Measurements from ENCODE around the gene SF3B1. TPM values are rescaled to one million over a fixed set of nuclear protein-coding genes. Genes with fewer than 3 reads are reported as not detected.

The SF3B1 gene
- total RNA-seq, 1 donor = 247 TPM

GRCh38 chr2:197419438-197419837, 15.4 kb downstream of the SF3B1 start:
- no peak overlapping the region for H3K4me3 ChIP-seq (ENCODE audit: low read depth, low read length)
- no peak for DNase-seq (ENCODE audit: low read depth)
- TF ChIP-seq CTCF (IDR thresholded peaks at IDR 0.05; ENCODE audit: insufficient read depth, low read depth, low read length) = no peak

GRCh38 chr2:197416268-197416667, 18.6 kb downstream of the SF3B1 start:
- H3K4me3 ChIP-seq (ENCODE audit: low read depth, low read length) = no peak overlapping the region
- DNase-seq (ENCODE audit: low read depth) = no peak
- TF ChIP-seq CTCF (IDR thresholded peaks at IDR 0.05; ENCODE audit: insufficient read depth, low read depth, low read length) = no peak

DNA sequence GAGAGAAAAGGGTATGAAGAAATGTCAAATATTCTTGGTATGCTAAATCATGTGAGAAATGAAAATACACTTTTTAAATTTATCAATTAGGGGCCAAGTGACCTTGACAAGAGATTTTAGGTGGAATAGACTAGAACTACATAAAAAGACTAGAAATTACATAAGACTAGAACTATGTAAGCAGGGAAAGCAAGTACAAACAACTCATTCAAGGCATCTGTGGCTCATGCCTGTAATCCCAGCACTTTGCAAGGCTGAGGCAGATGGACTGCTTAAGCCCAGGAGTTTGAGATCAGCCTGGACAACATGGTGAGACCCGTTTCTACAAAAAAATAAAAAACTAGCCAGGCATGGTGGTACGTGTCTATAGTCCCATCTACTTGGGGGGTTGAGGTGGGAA, 20.3 kb downstream of the SF3B1 start:
- no peak overlapping the region for H3K4me3 ChIP-seq (ENCODE audit: low read depth, low read length)
- no peak for DNase-seq (ENCODE audit: low read depth)
- TF ChIP-seq CTCF (IDR thresholded peaks at IDR 0.05; ENCODE audit: insufficient read depth, low read depth, low read length) = no peak

DNA sequence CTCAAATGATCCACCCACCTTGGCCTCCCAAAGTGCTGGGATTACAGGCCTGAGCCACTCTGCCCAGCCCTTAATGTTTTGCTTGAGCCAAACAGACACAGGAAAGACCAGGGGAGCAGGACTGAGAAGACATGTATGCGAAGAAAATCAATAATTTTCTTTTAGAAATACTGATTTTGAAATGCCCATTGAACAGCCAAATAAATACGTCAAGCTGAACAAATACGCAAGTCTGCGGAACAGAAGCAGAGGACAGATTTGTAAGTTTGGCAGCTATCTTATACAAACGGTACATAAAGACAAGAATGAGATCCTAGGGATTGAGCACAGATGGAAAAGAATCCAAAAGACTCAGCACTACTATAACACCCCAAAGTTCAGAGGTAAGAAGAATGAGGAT, 20.8 kb downstream of the SF3B1 start:
- no peak for TF ChIP-seq CTCF (IDR thresholded peaks at IDR 0.05; ENCODE audit: insufficient read depth, low read depth, low read length)
- H3K4me3 ChIP-seq (ENCODE audit: low read depth, low read length) = no peak overlapping the region
- DNase-seq (ENCODE audit: low read depth) = no peak

DNA sequence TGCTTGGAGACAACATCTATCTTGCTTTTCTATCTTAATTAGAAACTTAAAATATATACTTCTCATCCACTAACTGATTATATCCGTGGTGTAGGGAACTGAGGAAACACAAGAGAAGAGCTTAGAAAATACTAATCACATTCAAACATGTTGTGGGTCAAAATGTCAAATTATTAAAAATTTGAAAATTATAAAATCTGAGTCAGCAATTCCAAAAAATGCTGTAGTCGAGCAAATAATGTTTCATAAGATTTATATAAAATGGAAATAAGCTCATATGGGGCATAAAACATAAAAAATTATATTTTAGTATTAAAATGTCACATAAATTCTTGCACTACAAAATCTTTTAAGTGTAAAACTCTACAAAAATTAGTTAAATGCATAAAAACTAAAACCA, 29.2 kb downstream of the SF3B1 start:
- H3K4me3 ChIP-seq (ENCODE audit: low read depth, low read length) = no peak overlapping the region
- TF ChIP-seq CTCF (IDR thresholded peaks at IDR 0.05; ENCODE audit: insufficient read depth, low read depth, low read length) = no peak
- no peak for DNase-seq (ENCODE audit: low read depth)

GRCh38 chr2:197399887-197400540, 34.8 kb downstream of the SF3B1 start:
- H3K4me3 ChIP-seq (ENCODE audit: low read depth, low read length) = no peak overlapping the region
- no peak for DNase-seq (ENCODE audit: low read depth)
- no peak for TF ChIP-seq CTCF (IDR thresholded peaks at IDR 0.05; ENCODE audit: insufficient read depth, low read depth, low read length)

DNA sequence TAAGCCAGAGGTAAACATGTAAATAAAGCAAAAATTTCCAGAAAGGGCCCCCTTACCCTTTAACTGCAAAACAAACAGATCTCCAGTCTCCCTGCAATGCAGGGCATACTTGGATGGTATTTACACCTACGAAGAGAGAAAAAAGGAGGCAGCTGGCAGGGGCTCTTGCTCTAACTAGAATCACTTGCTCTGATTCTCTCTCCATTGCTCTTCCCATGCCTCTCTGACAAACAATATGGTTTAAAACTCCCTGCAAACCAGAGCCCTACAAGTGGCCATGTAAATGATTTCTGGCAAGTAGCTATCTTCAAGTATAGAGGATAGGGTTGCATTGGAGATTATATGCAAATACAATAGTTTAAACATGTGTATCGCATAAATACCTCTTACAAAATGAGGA, 35.9 kb downstream of the SF3B1 start:
- no peak for TF ChIP-seq CTCF (IDR thresholded peaks at IDR 0.05; ENCODE audit: insufficient read depth, low read depth, low read length)
- DNase-seq (ENCODE audit: low read depth) = no peak
- H3K4me3 ChIP-seq (ENCODE audit: low read depth, low read length) = no peak overlapping the region
